ENCODE measurements around the gene TMEM235. TPM values are rescaled to one million over a fixed set of nuclear protein-coding genes. Genes with fewer than 3 reads are reported as not detected.

The TMEM235 gene
- not detected in 2 replicates for total RNA-seq

DNA sequence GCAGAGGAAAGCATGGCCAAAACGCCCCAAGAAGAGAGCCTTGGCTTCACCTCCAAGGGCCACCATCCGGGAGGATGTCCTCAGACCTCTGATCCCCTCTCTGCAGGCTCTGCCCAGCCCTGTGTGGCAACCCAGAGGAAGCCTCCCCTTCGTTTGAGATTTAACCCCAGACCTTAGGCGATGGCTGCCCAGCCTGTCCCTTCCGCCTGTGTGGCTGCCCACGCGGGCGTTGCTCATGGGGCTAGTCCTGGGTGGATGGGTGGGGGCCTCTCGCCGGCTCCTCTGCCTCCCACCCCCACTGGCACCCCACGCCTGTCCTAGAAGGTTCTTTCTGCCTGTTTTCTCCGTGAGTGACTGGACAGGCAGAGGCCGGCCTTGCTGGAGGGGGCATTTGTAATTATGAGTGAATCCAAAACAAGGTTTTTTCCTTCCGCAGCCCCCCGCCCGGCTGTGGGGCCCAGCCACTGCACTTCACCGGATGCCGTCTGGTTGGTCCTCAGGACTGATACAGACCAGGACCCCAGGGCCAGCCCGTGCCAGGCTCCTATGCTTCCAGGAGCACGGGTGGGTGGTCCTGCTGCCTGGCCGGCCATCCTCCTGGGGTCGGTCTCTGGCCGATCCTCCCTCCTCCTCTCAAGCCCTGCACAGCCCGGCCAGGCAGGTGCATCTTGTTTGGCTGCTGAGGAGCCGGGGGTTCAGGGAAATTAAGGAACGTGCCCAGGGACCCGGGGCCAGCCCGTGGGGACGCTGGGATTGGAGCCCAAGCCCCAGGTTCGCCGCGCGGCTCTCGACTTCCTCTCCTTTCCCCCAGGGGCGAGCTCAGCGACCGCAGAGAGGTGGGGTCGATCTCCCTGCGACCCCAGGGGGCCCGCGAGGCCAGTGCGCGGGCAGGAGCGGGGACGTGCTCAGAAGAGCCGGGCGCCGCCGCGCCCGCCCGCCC lies at the start of gene TMEM235:
TMEM235 (plus strand) TSS at position 636 of the 940 bp plus-strand sequence. CDS start 393 bp downstream, outside the sequence.

DNA sequence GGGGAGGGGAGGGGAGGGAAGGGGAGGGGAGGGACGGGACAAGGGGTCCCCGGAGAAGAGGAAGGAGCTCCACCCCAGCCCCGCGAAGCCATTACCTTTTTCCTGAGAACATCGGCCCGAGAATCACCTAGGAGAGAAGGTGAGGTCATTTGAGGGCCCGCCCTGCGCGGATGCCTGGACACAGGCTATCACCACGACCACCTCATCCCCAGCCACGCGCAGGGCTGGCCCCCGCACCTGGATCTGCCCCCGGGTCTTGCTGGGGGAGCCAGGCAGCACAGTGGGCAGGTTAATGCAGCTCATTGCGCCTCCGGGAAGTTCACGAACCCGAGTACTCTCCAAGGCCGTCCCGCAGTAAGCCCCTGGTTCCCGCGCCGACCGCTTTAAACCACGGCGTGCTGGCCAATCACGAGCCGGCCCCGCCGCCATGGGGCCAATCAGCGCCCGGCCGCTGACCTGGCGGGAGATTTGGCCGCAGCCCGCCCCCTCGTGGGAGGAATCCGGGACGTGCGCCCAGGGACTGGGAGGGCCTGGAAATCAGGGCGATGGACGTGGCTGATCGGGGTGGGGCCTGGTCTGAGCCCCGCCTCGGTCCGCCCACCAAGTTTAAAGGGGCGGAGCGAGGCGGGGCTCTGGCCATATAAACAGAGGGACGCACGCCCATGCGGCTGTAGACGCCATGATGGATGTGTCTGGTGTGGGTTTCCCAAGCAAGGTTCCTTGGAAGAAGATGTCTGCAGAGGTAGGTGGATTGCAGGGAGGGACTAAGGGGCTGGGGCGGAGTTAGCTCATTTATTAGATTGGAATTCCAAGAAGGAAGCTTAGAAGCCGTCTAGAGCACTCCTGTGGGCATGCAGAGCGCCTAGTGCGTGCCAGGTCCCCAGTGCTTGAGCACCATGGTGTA lies 44.5 kb upstream of the TMEM235 start, which contains the start of the genes AFMID and TK1:
AFMID (plus strand) TSS at position 671 of the 904 bp plus-strand sequence; CDS start at position 680, 9 bp downstream.
TK1 (minus strand) TSS at position 361 of the 904 bp plus-strand sequence; CDS start at position 303, 58 bp downstream.

GRCh38 chr17:78214016-78214705 lies 17.3 kb upstream of the TMEM235 start, which contains the start of gene BIRC5:
Gene BIRC5, plus strand, starts transcription at chr17:78214253. Its CDS starts 64 bp downstream, at chr17:78214317.

Other genes with a start within 250 kb of the TMEM235 start
- gene TMC6, start 102.9 kb upstream of the TMEM235 start, total RNA-seq = 0.11 and 0.25 TPM in 2 replicates
- not detected in 2 replicates for gene TMC8, start 100.9 kb upstream of the TMEM235 start, total RNA-seq
- gene C17orf99, start 85.2 kb upstream of the TMEM235 start, total RNA-seq = not detected in 2 replicates
- gene SYNGR2, start 63.0 kb upstream of the TMEM235 start, total RNA-seq = 5.0 and 9.1 TPM in 2 replicates
- gene TK1, start 44.6 kb upstream of the TMEM235 start, total RNA-seq = 84.1 and 209 TPM in 2 replicates
- gene AFMID, start 44.3 kb upstream of the TMEM235 start, total RNA-seq = 17.6 and 25.6 TPM in 2 replicates
- gene BIRC5, start 17.4 kb upstream of the TMEM235 start, total RNA-seq = 41.4 and 109 TPM in 2 replicates
- 26.9 and 33.8 TPM in 2 replicates for gene SOCS3, start 128.4 kb downstream of the TMEM235 start, total RNA-seq
- gene PGS1, start 147.0 kb downstream of the TMEM235 start, total RNA-seq = 37.2 and 41.1 TPM in 2 replicates

Measured in uterine smooth muscle cell (primary cell).